ENCODE data around the gene FOXP1. TPM values are rescaled to one million over a fixed set of nuclear protein-coding genes. Genes with fewer than 3 reads are reported as not detected.

The FOXP1 gene
- total RNA-seq, 1 donor from 2014 or later, result 107 TPM

DNA sequence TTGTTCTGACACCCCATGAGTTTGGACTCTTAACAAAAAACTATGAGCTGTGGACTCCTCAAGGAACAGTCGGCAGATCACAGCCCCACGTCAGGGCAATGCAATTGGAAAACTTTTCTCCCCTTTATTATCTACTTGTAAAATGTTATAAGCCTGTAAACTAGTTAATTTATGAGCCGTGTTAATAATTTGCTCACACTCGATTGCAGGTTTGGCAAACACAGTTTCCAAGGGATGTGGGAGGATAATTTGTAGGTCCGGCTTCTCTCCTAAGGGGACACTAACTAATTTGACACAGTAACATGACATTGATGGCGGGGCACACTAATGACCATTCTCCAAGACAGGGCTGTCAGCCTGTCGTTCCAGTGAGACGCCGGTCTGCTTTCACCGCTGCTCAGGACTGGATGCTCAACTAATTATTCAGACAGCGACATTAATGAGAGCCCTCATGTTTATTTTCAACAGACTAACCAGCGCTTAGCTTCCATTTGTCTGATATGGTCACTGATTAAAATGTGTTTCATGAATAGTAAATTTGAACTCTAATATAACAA lies 222.1 kb downstream of the FOXP1 start:
- H3K36me3 ChIP-seq (ENCODE audit: insufficient read depth, low read length), result peaks cover 8% of the 10 kb centered on the region
- H2AFZ ChIP-seq (ENCODE audit: low read depth, low read length), result no peak overlapping the region
- Mint-ChIP-seq H3K27ac (ENCODE audit: unreplicated experiment) (no peak overlapping the region), H3K36me3 (ENCODE audit: low read depth, unreplicated experiment) (peaks cover 5% of the 10 kb centered on the region), H3K4me3 (ENCODE audit: unreplicated experiment) (no peak overlapping the region), H3K9me3 (ENCODE audit: unreplicated experiment) (no peaks in the 10 kb centered on the region), H3K4me1 (ENCODE audit: low read depth, unreplicated experiment) (peaks cover 13% of the 10 kb centered on the region), H3K27me3 (ENCODE audit: low read depth, unreplicated experiment) (no peaks in the 10 kb centered on the region)
- H3K4me3 ChIP-seq (ENCODE audit: insufficient read depth, low read depth, low read length), result no peak overlapping the region
- TF ChIP-seq, protein P1, sequence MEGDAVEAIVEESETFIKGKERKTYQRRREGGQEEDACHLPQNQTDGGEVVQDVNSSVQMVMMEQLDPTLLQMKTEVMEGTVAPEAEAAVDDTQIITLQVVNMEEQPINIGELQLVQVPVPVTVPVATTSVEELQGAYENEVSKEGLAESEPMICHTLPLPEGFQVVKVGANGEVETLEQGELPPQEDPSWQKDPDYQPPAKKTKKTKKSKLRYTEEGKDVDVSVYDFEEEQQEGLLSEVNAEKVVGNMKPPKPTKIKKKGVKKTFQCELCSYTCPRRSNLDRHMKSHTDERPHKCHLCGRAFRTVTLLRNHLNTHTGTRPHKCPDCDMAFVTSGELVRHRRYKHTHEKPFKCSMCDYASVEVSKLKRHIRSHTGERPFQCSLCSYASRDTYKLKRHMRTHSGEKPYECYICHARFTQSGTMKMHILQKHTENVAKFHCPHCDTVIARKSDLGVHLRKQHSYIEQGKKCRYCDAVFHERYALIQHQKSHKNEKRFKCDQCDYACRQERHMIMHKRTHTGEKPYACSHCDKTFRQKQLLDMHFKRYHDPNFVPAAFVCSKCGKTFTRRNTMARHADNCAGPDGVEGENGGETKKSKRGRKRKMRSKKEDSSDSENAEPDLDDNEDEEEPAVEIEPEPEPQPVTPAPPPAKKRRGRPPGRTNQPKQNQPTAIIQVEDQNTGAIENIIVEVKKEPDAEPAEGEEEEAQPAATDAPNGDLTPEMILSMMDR (IDR thresholded peaks at IDR 0.05; ENCODE audit: insufficient read depth, low read depth, low read length), result no peak
- TF ChIP-seq EZH2 (IDR thresholded peaks at IDR 0.05; ENCODE audit: insufficient read depth, low read length), result no peak
- no peak overlapping the region for H3K4me2 ChIP-seq (ENCODE audit: low read length)
- H3K9ac ChIP-seq (ENCODE audit: low read length), result no peak overlapping the region
- no peaks in the 10 kb centered on the region for H3K4me1 ChIP-seq (ENCODE audit: insufficient read depth, low read length)
- peaks cover 76% of the 10 kb centered on the region for H3K79me2 ChIP-seq (ENCODE audit: insufficient read depth, low read length)
- no peak for FAIRE-seq
- DNase-seq (ENCODE audit: low read depth), result no peak
- H4K20me1 ChIP-seq (ENCODE audit: insufficient read depth, low read length), result peaks cover 78% of the 10 kb centered on the region
- H3K9me3 ChIP-seq (ENCODE audit: insufficient read depth, low read depth, low read length), result no peaks in the 10 kb centered on the region
- no peaks in the 10 kb centered on the region for H3K27me3 ChIP-seq (ENCODE audit: insufficient read depth, low read length)
- no peak overlapping the region for H3K27ac ChIP-seq (ENCODE audit: low read depth, low read length)

DNA sequence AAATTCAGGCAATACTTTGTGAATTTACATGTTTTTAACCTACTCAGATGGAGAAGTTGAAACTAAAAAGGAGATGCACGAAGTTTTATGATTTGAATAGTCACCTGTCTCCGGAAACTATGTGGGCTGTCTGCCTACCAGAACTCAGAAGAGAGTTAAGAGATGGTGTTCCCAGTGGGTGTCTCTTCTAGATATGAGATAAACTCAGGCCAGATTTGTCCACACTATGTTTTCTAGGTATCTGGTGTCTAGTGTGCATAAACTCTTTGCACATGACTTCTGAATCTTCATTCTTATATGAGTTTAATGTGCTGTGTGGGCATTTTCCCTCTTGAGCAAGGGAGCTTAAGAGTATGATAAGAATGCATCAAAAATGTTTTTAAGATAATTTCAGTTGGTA lies 222.8 kb downstream of the FOXP1 start:
- peaks cover 76% of the 10 kb centered on the region for H3K79me2 ChIP-seq (ENCODE audit: insufficient read depth, low read length)
- no peak overlapping the region for H2AFZ ChIP-seq (ENCODE audit: low read depth, low read length)
- Mint-ChIP-seq H3K9me3 (ENCODE audit: unreplicated experiment) (no peaks in the 10 kb centered on the region), H3K4me3 (ENCODE audit: unreplicated experiment) (no peak overlapping the region), H3K36me3 (ENCODE audit: low read depth, unreplicated experiment) (peaks cover 7% of the 10 kb centered on the region), H3K4me1 (ENCODE audit: low read depth, unreplicated experiment) (peaks cover 9% of the 10 kb centered on the region), H3K27me3 (ENCODE audit: low read depth, unreplicated experiment) (no peaks in the 10 kb centered on the region), H3K27ac (ENCODE audit: unreplicated experiment) (no peak overlapping the region)
- H3K27me3 ChIP-seq (ENCODE audit: insufficient read depth, low read length), result no peaks in the 10 kb centered on the region
- H3K9me3 ChIP-seq (ENCODE audit: insufficient read depth, low read depth, low read length), result no peaks in the 10 kb centered on the region
- FAIRE-seq (no peak), DNase-seq (ENCODE audit: low read depth) (no peak)
- H3K4me1 ChIP-seq (ENCODE audit: insufficient read depth, low read length), result no peaks in the 10 kb centered on the region
- H3K27ac ChIP-seq (ENCODE audit: low read depth, low read length), result no peak overlapping the region
- H3K4me3 ChIP-seq (ENCODE audit: insufficient read depth, low read depth, low read length), result no peak overlapping the region
- H3K9ac ChIP-seq (ENCODE audit: low read length), result no peak overlapping the region
- no peak overlapping the region for H3K4me2 ChIP-seq (ENCODE audit: low read length)
- TF ChIP-seq, protein P1 (IDR thresholded peaks at IDR 0.05; ENCODE audit: insufficient read depth, low read depth, low read length), result no peak
- TF ChIP-seq EZH2 (IDR thresholded peaks at IDR 0.05; ENCODE audit: insufficient read depth, low read length), result no peak
- H3K36me3 ChIP-seq (ENCODE audit: insufficient read depth, low read length), result peaks cover 8% of the 10 kb centered on the region
- H4K20me1 ChIP-seq (ENCODE audit: insufficient read depth, low read length), result peaks cover 80% of the 10 kb centered on the region

DNA sequence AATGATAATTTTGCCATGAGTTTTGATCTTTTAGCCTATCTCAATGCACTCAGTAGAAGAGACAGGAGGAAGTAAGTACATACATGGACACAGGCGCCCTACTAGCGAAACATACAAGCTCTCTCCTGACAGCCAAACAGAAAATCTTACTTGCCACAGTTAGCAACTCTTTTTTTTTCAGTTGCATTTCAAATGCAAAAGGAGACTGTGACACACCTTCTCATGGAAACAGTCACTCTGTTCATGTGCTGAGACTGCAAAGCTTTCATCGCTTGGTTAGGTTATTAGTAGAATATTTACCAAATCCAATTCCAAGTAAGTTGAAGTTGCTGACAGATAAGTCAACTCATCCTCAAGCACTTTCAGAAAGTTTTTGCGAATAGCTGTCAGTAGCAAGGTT lies 223.3 kb downstream of the FOXP1 start:
- no peaks in the 10 kb centered on the region for H3K9me3 Mint-ChIP-seq (ENCODE audit: unreplicated experiment)
- no peak for DNase-seq (ENCODE audit: low read depth)
- Histone ChIP-seq H2AFZ (ENCODE audit: low read depth, low read length) (no peak overlapping the region), H3K4me2 (ENCODE audit: low read length) (no peak overlapping the region), H3K27ac (ENCODE audit: low read depth, low read length) (no peak overlapping the region), H3K9me3 (ENCODE audit: insufficient read depth, low read depth, low read length) (no peaks in the 10 kb centered on the region), H3K4me3 (ENCODE audit: insufficient read depth, low read depth, low read length) (no peak overlapping the region), H3K4me1 (ENCODE audit: insufficient read depth, low read length) (no peaks in the 10 kb centered on the region), H3K27me3 (ENCODE audit: insufficient read depth, low read length) (no peaks in the 10 kb centered on the region), H3K9ac (ENCODE audit: low read length) (no peak overlapping the region), H3K79me2 (ENCODE audit: insufficient read depth, low read length) (peaks cover 76% of the 10 kb centered on the region), H4K20me1 (ENCODE audit: insufficient read depth, low read length) (peaks cover 81% of the 10 kb centered on the region), H3K36me3 (ENCODE audit: insufficient read depth, low read length) (peaks cover 10% of the 10 kb centered on the region)
- peaks cover 8% of the 10 kb centered on the region for H3K36me3 Mint-ChIP-seq (ENCODE audit: low read depth, unreplicated experiment)
- no peak for TF ChIP-seq EZH2 (IDR thresholded peaks at IDR 0.05; ENCODE audit: insufficient read depth, low read length)
- TF ChIP-seq, protein P1 (IDR thresholded peaks at IDR 0.05; ENCODE audit: insufficient read depth, low read depth, low read length), result no peak
- no peak overlapping the region for H3K27ac Mint-ChIP-seq (ENCODE audit: unreplicated experiment)
- peaks cover 7% of the 10 kb centered on the region for H3K4me1 Mint-ChIP-seq (ENCODE audit: low read depth, unreplicated experiment)
- FAIRE-seq, result no peak
- H3K27me3 Mint-ChIP-seq (ENCODE audit: low read depth, unreplicated experiment), result no peaks in the 10 kb centered on the region
- H3K4me3 Mint-ChIP-seq (ENCODE audit: unreplicated experiment), result no peak overlapping the region

All from astrocyte (in vitro differentiated cells and primary cell).